NCI-H1105 treated with DMSO at 0.1 percent for 48 hours (cell line): ENCODE data around the gene RDH5.
"Not testable (repeated sequence)": the region's sequence is repeated elsewhere in the genome, so short reads cannot be mapped to it uniquely, and the experiment has no call there.

ENCODE experiments used
- DNase-seq: peaks from one replicate; lab custom pipeline; 2025; lab: John Stamatoyannopoulos, UW

RDH5 gene

GRCh38 chr12:55746174-55746912 is 26.1 kb downstream of the RDH5 start:
- no peak for DNase-seq

- no peak for DNase-seq
These were observed 26.7 kb downstream of the RDH5 start for GRCh38 chr12:55746913-55747231.

DNA sequence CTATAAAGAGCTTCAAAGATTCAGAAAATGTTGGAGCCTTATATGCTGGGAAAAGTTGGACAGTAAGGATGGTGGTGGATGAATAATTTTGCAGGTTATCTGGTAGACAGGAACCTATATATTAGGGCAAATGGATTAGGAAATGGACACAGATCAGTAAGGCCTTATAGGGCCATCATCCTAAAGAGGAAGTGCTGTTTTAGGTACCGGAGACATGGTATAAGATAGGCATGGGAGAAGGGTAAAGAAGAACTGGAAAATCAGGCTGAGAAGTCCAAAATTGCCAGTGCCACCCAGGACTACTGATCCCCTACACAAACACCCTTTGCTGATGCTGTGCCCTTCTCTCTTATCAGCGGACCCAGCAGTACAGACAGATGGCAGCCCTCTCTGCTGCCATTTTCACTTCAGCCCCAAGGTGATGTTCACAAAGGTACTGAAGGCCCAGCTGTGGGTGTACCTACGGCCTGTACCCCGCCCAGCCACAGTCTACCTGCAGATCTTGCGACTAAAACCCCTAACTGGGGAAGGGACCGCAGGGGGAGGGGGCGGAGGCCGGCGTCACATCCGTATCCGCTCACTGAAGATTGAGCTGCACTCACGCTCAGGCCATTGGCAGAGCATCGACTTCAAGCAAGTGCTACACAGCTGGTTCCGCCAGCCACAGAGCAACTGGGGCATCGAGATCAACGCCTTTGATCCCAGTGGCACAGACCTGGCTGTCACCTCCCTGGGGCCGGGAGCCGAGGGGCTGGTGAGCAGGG is 28.2 kb downstream of the RDH5 start:
- no peak for DNase-seq

DNA sequence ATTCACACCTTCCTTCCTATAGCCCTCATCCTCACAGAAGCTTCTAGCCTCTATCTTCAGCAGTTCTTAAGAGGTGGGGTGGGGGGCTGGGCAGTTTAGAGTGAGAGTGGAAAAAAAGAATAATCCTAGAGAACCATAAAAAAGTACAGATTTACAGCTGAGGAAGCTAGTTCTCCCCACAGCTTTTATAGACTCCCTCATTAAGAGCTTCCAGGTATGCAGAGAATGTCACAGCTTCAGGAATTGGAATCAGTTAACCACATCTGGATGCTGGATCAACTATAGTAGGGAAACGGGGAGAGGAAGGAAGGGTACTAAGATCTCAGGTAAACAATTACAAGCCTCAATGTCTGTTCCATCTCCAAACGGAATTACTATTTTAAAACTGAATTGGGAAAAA is 35.1 kb downstream of the RDH5 start:
- DNase-seq, result no peak

- DNase-seq, result no peak
These were observed 37.5 kb downstream of the RDH5 start for GRCh38 chr12:55757701-55758100.

DNA sequence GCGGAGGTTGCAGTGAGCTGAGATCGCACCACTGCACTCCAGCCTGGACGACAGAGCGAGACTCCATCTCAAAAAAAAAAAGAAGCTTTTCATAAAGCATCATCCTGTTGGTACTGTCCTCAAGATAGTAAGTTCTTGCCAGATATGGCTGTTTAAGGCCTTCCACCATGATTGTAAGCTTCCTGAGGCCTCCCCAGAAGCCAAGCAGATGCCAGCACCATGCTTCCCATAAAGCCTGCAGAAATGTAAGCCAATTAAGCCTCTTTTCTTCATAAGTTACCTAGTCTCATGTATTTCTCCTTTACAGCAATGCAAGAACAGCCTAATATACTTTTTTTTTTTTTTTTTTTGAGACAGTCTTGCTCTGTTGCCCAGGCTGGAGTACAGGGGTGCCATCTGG is 38.4 kb downstream of the RDH5 start:
- not testable (repeated sequence) for DNase-seq

DNA sequence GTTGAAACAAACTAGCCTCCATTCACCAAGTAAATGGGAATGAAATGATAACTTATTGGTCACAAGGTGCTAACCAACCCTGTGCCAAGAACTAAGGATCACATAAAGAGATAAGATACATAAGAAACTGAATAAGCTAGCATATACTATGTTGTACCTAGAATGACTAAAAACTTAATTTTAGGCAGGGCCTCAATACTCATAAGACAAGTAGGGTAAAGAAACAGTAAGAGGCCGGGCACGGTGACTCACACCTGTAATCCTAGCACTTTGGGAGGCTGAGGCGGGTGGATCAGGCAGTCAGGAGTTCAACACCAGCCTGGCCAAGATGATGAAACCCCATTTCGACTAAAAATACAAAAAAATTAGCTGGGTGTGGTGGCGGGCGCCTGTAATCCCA is 40.5 kb downstream of the RDH5 start:
- DNase-seq, result no peak

DNA sequence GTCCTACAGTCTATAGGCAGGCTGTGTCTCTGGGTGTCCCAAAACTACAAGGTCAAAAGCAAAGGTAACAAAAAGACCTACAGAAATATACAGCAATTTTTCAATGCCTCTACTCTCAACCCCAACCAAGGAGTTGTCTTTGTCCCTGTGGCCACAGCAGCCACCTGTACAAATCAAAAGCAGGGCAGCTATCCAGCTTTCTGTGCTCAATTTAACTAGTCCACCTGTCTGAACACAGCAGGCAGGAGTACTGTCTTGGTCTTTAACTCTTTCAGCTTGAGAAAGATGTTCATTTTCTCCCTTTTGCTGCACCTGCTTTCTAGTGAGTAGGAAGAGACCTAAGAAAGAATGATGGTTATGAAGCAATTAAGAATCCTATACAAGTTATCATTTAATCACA is 42.5 kb downstream of the RDH5 start:
- no peak for DNase-seq

GRCh38 chr12:55765736-55766290 is 45.6 kb downstream of the RDH5 start:
- DNase-seq, result no peak

DNA sequence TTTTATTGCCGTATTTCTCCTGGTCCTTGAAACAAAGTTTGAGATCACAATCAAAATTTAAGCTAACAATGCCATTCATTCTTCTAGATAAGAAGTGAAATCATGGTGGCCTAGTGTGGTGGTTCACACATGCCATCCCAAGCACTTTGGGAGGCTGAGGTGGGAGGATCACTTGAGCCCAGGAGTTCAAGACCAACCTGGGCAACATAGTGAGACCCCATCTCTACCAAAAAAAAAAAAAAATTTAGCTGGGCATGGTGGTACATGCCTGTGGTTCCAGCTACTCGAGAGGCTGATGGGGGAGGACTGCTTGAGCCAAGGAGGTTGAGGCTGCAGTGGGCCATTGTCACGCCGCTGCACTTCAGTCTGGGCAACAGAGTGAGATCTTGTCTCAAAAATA is 47.0 kb downstream of the RDH5 start:
- DNase-seq, result no peak

DNA sequence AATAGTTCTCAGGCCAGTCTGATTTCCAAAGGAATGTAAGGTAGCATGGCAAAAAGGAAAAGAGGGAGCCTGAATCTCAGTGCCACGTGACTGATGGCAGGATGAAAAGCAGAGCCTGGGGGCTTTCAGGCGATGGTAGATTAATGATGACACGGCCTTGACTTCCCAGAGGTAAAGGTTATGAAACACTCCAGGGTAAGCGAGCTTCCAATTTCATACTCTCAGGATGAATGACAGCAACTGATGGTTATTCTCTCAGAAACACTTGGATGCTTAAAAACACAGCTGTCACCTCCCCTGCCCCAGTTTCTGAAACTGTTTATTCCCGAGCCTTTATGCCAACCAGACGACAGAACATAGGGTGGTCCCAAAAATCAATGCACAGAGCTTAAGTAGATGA is 51.5 kb downstream of the RDH5 start:
- DNase-seq, result no peak
